Erythroblast (primary cell): ENCODE measurements around the gene NOM1.
"Not testable (repeated sequence)": the region's sequence is repeated elsewhere in the genome, so short reads cannot be mapped to it uniquely, and the experiment has no call there.

Experiments
- DNase-seq, 2 experiments: peaks; one replicate each; lab custom pipeline; 2025; lab: John Stamatoyannopoulos, UW
- GATA1 ChIP-seq: IDR thresholded peaks from 2 replicates; pipeline ENCODE4 v1.6.1; 2011; ENCODE audit warnings: low read depth, mild to moderate bottlenecking, control low read depth, low read length, moderate library complexity
- POLR2A ChIP-seq: IDR thresholded peaks from 2 replicates; pipeline ENCODE4 v1.6.1; 2011; ENCODE audit warnings: mild to moderate bottlenecking, low read length

NOM1 gene

GRCh38 chr7:156927571-156928405 lies 21.7 kb upstream of the NOM1 start:
- no peak for DNase-seq
- TF ChIP-seq GATA1 (no peak), POLR2A (no peak)

DNA sequence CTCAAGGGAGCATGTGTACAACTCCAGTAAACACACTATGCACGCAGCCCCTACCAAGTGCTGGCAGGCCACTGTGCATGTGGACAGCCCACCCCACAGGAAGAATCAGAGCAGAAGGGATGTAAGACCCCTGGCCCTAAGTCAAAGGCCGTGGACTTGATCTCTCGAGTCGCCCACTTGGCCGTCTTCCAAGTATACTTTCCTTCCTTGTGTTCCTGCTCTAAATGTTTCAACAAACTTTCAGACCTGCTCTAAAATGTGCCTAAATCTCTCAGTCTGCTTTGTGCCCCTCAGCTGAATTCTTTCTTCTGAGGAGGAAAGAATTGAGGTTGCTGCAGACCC lies 21.1 kb upstream of the NOM1 start:
- TF ChIP-seq GATA1 (no peak), POLR2A (no peak)
- DNase-seq: no peak

GRCh38 chr7:156929789-156930539 lies 19.5 kb upstream of the NOM1 start:
- TF ChIP-seq POLR2A: no peak
- TF ChIP-seq GATA1: no peak

DNA sequence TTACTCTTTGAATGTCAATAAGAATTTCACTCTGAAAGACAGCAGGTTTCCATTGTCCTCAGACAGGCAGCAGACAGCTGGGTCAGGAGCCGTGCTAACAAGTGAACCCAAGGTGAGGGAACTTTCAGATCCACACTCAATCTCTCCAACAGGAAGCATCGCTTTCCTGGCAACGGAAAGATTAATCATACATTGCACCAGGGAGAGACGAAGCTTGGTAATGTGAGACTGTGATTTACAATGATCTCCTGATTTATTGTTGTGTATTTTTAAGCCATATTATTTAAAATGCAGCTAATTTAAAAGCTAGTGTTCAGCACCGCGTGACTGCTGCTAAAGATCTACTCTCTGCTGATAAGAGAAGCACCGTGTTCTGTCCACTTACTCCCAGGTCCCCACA lies 17.5 kb upstream of the NOM1 start:
- TF ChIP-seq GATA1 (no peak), POLR2A (no peak)
- no peak for DNase-seq

More at GRCh38 chr7:156929789-156930539, 19.5 kb upstream of the NOM1 start:
- DNase-seq: no peak

DNA sequence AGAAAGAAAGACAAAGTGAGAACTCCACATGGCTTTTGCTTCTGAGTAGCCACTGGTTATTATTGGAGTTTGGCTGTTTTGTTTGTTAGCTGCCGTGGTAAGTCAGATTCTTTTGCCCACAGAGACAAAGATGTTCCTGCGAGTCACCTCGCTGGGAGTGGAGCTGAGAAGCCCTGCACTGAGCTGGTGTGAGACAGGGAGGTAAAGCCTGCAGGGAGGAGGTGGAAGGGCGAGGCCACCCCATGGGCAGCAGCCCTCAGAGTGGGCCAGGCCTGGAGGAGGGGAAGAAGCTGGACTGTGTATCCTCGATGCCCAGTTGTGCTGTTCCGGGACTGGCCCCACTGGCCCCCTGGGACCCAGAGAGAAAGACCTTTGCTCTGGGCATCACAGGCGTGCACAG lies 14.3 kb upstream of the NOM1 start:
- no peak for TF ChIP-seq POLR2A
- TF ChIP-seq GATA1: no peak
- no peak for DNase-seq

- not testable (repeated sequence) for DNase-seq
Measured at GRCh38 chr7:156936766-156937165, 12.7 kb upstream of the NOM1 start.

- DNase-seq: no peak
- TF ChIP-seq POLR2A (no peak), GATA1 (no peak)
Measured at GRCh38 chr7:156940421-156941122, 8.9 kb upstream of the NOM1 start.

DNA sequence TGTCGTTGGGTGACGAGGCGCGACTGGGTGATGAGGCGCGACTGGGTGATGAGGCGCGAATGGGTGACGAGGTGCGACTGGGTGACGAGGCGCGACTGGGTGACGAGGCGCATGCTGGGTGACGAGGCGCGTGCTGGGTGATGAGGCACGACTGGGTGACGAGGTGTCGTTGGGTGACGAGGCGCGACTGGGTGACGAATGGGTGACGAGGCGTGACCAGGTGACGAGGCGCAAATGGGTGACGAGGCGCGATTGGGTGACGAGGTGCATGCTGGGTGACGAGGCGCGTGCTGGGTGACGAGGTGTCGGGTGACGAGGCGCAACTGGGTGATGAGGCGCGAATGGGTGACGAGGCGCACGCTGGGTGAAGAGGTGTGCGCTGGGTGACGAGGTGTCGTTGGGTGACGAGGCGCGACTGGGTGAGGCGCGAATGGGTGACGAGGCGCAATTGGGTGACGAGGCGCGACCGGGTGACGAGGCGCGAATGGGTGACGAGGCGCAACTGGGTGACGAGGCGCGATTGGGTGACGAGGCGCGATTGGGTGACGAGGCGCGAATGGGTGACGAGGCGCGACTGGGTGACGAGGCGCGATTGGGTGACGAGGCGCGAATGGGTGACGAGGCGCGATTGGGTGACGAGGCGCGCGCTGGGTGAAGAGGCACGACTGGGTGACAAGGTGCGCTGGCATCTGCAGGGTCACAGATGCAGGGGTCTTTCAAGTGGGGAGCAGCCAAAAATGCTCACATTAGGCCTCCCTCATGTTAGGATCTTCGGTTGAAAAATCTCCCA lies 7.9 kb upstream of the NOM1 start:
- TF ChIP-seq GATA1 (no peak), POLR2A (no peak)
- DNase-seq: peak in 1 of 2 experiments; percentile 35

DNA sequence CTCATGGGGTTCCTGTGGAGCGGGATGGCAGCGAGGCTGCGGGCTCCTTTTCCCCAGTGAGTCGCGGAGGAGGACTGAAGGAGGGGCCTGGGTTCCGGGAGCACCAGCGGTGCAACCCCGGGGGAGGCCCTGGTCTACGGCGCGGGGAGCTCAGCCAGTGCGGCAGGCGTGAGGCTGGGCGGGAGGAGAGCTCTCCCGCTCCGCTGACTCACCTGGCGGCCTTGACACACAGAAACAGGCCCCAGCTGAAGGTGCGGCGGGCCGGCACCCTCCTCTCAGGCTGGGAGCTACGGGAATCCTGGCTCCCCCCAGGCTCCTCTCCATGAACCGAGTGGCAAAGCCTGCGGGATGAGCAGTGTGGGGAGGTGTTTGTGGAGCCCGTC lies 6.8 kb upstream of the NOM1 start:
- TF ChIP-seq POLR2A: no peak
- no peak for TF ChIP-seq GATA1
- no peak for DNase-seq

GRCh38 chr7:156943091-156944041 lies 6.1 kb upstream of the NOM1 start:
- no peak for DNase-seq
- TF ChIP-seq POLR2A (no peak), GATA1 (no peak)

GRCh38 chr7:156944876-156945275 lies 4.6 kb upstream of the NOM1 start:
- no peak for DNase-seq
- no peak for TF ChIP-seq POLR2A
- no peak for TF ChIP-seq GATA1

DNA sequence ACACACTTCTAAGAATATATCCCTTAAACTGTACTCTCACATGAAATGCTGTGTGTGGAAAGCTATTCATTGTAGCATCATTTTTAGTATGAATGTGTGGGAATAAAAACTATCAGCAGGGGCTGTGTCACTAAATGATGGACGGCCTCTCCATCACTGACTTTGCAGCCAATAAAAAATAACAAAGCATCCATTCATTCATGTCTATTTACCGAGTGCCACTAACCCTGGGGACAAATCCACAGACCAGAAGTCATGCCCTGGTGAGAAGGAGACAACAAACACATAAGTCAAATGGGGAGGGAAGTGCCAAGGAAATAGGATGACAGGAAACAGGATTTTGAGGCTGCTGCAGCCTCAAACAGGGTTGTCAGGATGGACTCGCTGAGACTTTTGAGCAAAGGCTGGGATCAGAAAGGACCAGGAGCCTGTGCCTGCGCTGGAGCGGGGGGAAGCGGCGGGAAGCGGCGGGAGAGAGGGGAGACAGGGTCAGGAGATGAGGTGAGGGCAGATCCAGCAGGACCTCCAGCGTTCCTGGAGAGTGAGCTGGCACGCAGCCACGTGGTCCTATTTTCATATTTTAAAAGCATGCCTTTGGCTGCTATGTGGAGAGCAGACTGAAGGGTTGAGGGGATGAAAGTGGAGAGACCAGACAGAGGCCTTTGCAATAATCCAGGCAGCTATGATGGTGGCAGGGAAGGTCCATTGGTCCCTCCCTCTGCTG lies 2.2 kb upstream of the NOM1 start:
- no peak for DNase-seq
- TF ChIP-seq GATA1: no peak
- no peak for TF ChIP-seq POLR2A
